ENCODE data around the gene GFPT2. TPM values are rescaled to one million over a fixed set of nuclear protein-coding genes. Genes with fewer than 3 reads are reported as not detected.

GFPT2 gene
- total and polyA plus RNA-seq, 10 of the 15 experiments (the other 5 are each of a cell fraction or from before 2014, with no cell fraction given): 0.05 to 0.33 (median 0.11) TPM; not detected in 4

GRCh38 chr5:180389252-180390101, 36.3 kb upstream of the GFPT2 start (continued):
- no peak for TF ChIP-seq CEBPZ (IDR thresholded peaks at IDR 0.05; ENCODE audit: low read depth, low read length)
- no peak for TF ChIP-seq CBX5 (IDR thresholded peaks at IDR 0.05; ENCODE audit: low read depth)
- TF ChIP-seq RUNX3 (IDR thresholded peaks at IDR 0.05; ENCODE audit: low read length): no peak
- TF ChIP-seq BCL3 (IDR thresholded peaks at IDR 0.05; ENCODE audit: borderline replicate concordance, insufficient read depth, low read depth, low read length, poor library complexity, severe bottlenecking): no peak

GRCh38 chr5:180387798-180388197, 34.7 kb upstream of the GFPT2 start:
- no peaks in the 10 kb centered on the region for H3K27me3 ChIP-seq (replicated peaks in 1 of 2; ENCODE audit: control insufficient read depth in 2 of 2, insufficient read depth in 2 of 2, low read length in 1 of 2)
- in situ Hi-C loops (cut with MboI): no loop called here
- ChIA-PET SMC1A (ENCODE audit: uncharacterized antibody, unreplicated experiment) (no interaction called here), RAD21 (ENCODE audit: unreplicated experiment) (no interaction called here), POLR2A (no interaction called here), CTCF (no interaction called here)
- FAIRE-seq (no peak), ATAC-seq (no peak), DNase-seq (ENCODE audit: low read depth, low spot score) (no peak)
- no peak overlapping the region for H3K4me3 ChIP-seq
- no TSS peak for BruUV-seq (replicated peaks)
- no peaks in the 10 kb centered on the region for H3K9me3 ChIP-seq (replicated peaks; ENCODE audit: control insufficient read depth, insufficient read depth, low read length)
- H4K20me1 ChIP-seq (ENCODE audit: control insufficient read depth, insufficient read depth): no peaks in the 10 kb centered on the region
- H3K79me2 ChIP-seq (ENCODE audit: control insufficient read depth, insufficient read depth, low read length): no peaks in the 10 kb centered on the region
- intact Hi-C loops (cut with micrococcal nuclease; ENCODE audit: unreplicated experiment): no loop called here
- no peak overlapping the region for H3K4me2 ChIP-seq (ENCODE audit: control insufficient read depth, insufficient read depth)
- H3K27ac ChIP-seq (ENCODE audit: control insufficient read depth, insufficient read depth): no peak overlapping the region
- H3K36me3 ChIP-seq (ENCODE audit: control insufficient read depth in 2 of 2, insufficient read depth in 2 of 2, low read length in 1 of 2): no peaks in the 10 kb centered on the region
- WGBS (ENCODE audit: insufficient coverage, insufficient replicate concordance, low lambda C conversion rate, missing lambda C conversion rate): 58% methylated on average over 6 of the region's 6 CpGs
- no peaks in the 10 kb centered on the region for H3K4me1 ChIP-seq (ENCODE audit: control insufficient read depth, insufficient read depth, low read length)
- H2AFZ ChIP-seq (ENCODE audit: control insufficient read depth, low read depth, low read length): no peak overlapping the region
- H3K9ac ChIP-seq (ENCODE audit: control insufficient read depth, insufficient read depth, low read length): no peak overlapping the region
- TF ChIP-seq USF2 (IDR thresholded peaks at IDR 0.05; ENCODE audit: borderline replicate concordance, low read depth, low read length) (no peak), TCF3 (IDR thresholded peaks at IDR 0.05; ENCODE audit: borderline replicate concordance, insufficient read depth, low read depth, low read length) (no peak), ZBTB33 (IDR thresholded peaks at IDR 0.05) (no peak), ZNF592 (IDR thresholded peaks at IDR 0.05) (no peak)

All from GM12878 (cell line).